AG04450 (cell line): ENCODE results near the gene TLR3. TPM values are rescaled to one million over a fixed set of nuclear protein-coding genes. Genes with fewer than 3 reads are reported as not detected.

ENCODE experiments used
- CTCF ChIA-PET: fragments of 300-600, 350-600 bp; formaldehyde crosslinking; extraction: SDS; loops from one replicate; lab custom pipeline; 2022; ENCODE audit warnings: antibody characterized with exemption, inconsistent platforms; lab: Charles Lee
- POLR2A ChIA-PET: fragments of 350-600 bp; formaldehyde crosslinking; extraction: SDS; loops from one replicate; lab custom pipeline; 2021; ENCODE audit warnings: antibody characterized with exemption, inconsistent platforms; lab: Yijun Ruan, JAX
- DNase-seq: peaks from one replicate; pipeline ENCODE4 v3.0.0-alpha.2; 2011; ENCODE audit warnings: low read depth, low spot score
- H3K27ac ChIP-seq: one replicate; pipeline ENCODE4 v1.5.1; 2012; ENCODE audit warnings: low read depth, low read length, control low read depth
- H3K27me3 ChIP-seq: one replicate; pipeline ENCODE4 v1.6.0; 2012; ENCODE audit warnings: low read length; ENCODE audit not compliant: control insufficient read depth, insufficient read depth
- H3K4me3 ChIP-seq: 2 replicates; pipeline ENCODE4 v1.5.1; 2011; ENCODE audit warnings: mild to moderate bottlenecking, low read depth, low read length, control low read depth
- H3K9me3 ChIP-seq: 2 replicates; pipeline ENCODE4 v1.5.1; 2012; ENCODE audit warnings: low read length; ENCODE audit not compliant: control insufficient read depth, insufficient read depth
- polyA plus RNA-seq: library from polyadenylated mRNA; depleted of rRNA; stranded (reverse); fragments of >200 nt; gene quantifications from 2 replicates; pipeline ENCODE4 v1.2.3, GENCODE V29; 2011
- TF ChIP-seq, protein P1 (sequence below): IDR thresholded peaks from 2 replicates; pipeline ENCODE4 v1.5.1; 2011; ENCODE audit warnings: low read depth, low read length, control low read depth, inconsistent platforms

TLR3 gene
- polyA plus RNA-seq, 1 experiment: 1.1 TPM

DNA sequence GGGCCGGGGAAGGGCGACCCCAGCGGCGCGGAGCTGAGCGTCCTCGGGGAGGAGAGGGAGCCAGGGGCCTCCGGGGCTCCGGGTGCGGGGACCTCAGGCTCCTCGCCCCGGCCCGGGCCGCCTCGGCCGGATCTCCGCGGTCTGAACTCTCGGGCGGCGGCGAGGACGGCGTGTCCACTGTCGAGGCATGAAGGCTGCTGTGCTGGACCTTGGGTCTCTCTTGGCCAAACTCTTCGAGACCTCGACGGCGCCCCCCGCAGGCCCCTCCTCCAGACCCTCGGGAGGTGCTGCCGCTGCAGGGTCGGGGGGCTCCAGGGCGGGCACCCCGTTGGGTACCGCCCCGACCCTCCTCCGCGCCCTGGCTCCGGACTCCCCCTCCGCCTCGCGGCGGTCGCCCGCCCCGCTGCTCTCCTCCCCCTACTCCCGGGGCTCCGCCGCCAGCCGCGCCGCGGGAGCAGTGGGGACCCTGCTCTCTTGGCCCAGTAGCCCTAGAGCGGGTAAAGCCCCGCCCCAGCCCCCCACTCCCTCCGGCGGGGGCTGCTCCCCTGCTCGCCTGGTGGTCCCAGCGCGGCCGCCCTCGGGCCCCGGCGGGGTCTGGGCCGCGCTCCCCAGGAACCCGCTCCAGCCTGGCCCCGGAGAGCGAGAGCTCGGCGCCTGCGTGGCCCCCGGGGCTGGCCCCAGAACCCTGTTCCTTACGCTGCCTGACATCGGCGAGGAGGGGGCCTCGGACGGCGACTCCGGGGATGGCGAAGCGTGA lies 36.1 kb downstream of the TLR3 start:
- Histone ChIP-seq H3K4me3 (no peak overlapping the region), H3K9me3 (no peaks in the 10 kb centered on the region), H3K27me3 (peaks cover 19% of the 10 kb centered on the region), H3K27ac (no peak overlapping the region)
- ChIA-PET POLR2A (no interaction called here), CTCF (no interaction called here)
- TF ChIP-seq, protein P1, sequence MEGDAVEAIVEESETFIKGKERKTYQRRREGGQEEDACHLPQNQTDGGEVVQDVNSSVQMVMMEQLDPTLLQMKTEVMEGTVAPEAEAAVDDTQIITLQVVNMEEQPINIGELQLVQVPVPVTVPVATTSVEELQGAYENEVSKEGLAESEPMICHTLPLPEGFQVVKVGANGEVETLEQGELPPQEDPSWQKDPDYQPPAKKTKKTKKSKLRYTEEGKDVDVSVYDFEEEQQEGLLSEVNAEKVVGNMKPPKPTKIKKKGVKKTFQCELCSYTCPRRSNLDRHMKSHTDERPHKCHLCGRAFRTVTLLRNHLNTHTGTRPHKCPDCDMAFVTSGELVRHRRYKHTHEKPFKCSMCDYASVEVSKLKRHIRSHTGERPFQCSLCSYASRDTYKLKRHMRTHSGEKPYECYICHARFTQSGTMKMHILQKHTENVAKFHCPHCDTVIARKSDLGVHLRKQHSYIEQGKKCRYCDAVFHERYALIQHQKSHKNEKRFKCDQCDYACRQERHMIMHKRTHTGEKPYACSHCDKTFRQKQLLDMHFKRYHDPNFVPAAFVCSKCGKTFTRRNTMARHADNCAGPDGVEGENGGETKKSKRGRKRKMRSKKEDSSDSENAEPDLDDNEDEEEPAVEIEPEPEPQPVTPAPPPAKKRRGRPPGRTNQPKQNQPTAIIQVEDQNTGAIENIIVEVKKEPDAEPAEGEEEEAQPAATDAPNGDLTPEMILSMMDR: no peak
- no peak for DNase-seq

DNA sequence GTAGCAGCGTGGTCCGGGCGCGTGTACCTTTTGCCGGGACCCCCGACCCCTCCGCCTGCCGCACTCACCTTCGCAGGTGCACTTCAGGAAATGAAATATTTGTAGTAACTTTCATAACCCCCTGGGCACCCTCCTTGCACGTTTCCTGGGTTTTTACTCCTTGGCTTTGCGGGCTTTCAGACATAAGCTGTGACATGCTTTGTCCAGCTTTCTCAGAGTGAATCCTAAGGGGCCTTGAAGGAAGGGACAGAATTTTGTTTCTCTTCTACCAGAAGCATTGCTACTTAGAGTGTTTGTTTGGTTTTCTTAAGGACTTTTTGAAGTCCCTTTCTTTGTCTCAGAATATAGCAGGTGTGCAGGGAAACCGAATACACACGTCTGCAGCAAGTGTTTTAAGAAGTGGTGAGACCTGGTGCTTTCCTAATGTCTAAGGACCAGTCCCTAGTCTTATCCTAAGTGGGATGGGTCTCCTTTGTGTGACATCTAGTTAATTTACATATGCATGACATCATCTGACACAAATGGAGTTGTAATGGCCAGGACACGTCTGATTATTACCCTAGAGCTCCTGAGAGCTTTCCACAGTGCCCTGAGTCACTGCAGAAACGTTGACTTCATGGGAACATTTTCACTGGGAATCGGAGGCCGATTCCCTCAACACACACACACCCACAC lies 36.8 kb downstream of the TLR3 start:
- Histone ChIP-seq H3K9me3 (no peaks in the 10 kb centered on the region), H3K27me3 (peaks cover 19% of the 10 kb centered on the region), H3K4me3 (no peak overlapping the region), H3K27ac (no peak overlapping the region)
- ChIA-PET POLR2A (no interaction called here), CTCF (no interaction called here)
- DNase-seq: no peak
- TF ChIP-seq, protein P1: no peak

DNA sequence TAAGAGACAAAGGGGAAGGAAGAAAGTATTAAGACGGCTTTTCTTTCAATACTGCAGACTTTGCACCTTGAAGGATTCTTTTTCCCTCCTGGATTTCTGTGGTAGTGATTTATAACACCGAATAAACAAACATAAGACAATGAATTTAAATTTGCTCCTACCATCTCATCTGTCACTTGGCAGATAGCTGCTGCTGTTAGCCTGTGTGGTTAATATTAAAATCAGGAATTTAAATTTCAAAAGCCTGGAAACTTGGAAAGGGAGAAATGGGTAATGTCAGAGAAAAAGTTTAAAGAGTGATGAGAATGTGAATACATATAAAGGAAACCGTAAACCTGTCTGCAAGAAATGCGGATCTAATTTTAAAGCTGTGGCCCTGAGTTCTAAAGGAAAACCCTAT lies 39.0 kb downstream of the TLR3 start:
- no peaks in the 10 kb centered on the region for H3K9me3 ChIP-seq
- TF ChIP-seq, protein P1: no peak
- CTCF ChIA-PET: no interaction called here
- DNase-seq: no peak
- H3K27ac ChIP-seq: no peak overlapping the region
- H3K4me3 ChIP-seq: no peak overlapping the region
- POLR2A ChIA-PET: no interaction called here
- H3K27me3 ChIP-seq: peaks cover 19% of the 10 kb centered on the region

DNA sequence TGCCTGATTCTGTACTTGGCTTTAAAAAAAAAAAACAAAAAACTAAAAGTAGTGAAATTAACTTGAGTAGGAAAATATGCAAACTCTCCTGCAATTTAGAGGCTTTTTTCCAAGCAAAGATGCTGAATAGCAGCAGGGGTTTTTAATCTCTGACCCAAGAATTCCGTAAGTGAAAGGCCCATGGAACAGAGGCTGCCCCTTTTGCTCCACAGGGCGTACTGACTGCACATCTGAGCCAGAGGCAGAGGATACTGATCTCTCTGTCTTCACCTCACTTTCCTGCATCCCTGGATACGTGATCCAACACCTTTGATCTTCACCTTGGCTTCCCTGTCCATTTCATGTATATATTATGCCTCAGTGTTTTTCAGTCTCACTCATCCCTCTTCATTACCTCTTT lies 39.4 kb downstream of the TLR3 start:
- no peak overlapping the region for H3K27ac ChIP-seq
- POLR2A ChIA-PET: no interaction called here
- peaks cover 19% of the 10 kb centered on the region for H3K27me3 ChIP-seq
- DNase-seq: no peak
- TF ChIP-seq, protein P1: no peak
- H3K4me3 ChIP-seq: no peak overlapping the region
- CTCF ChIA-PET: interaction anchor here (0.6 kb wide), 1 partner anchor 14 kb away, joined by 5 read pairs; no protein-coding TSS in a partner anchor
- H3K9me3 ChIP-seq: no peaks in the 10 kb centered on the region

DNA sequence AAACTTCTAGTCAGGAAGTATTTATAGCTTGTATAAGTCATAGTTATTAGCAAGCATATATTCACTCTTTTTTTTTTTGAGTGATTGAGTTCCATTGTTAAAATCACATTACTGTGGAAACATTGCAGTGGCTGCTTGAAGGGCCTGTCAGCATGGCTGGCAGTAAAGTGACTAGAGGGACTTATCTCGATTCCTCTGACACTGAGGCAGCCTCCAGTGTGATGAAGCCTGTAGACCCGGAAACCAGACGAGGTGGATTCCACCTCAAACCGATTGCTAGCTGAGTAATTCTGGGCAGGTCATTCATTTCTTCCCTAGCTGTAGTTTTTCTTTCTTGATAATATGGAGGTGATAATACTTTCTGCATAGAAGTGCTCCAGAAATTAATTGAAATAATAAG lies 40.3 kb downstream of the TLR3 start:
- Histone ChIP-seq H3K9me3 (no peaks in the 10 kb centered on the region), H3K27me3 (peaks cover 12% of the 10 kb centered on the region), H3K4me3 (no peak overlapping the region), H3K27ac (no peak overlapping the region)
- DNase-seq: no peak
- TF ChIP-seq, protein P1: no peak
- CTCF ChIA-PET: interaction anchor here (0.6 kb wide), 1 partner anchor 15 kb away, joined by 5 read pairs; no protein-coding TSS in a partner anchor
- POLR2A ChIA-PET: no interaction called here
